ENCODE data around the gene SKAP1. TPM values are rescaled to one million over a fixed set of nuclear protein-coding genes. Genes with fewer than 3 reads are reported as not detected.

SKAP1 gene
- total RNA-seq, 1 donor from 2014 or later, result 0.69 TPM

- Mint-ChIP-seq H3K9me3 (ENCODE audit: low read depth) (no peaks in the 10 kb centered on the region), H3K4me3 (ENCODE audit: low read depth) (no peak overlapping the region), H3K27me3 (peaks cover 13% of the 10 kb centered on the region), H3K27ac (peak overlapping the region; percentile 73), H3K4me1 (ENCODE audit: low read depth) (peaks cover 15% of the 10 kb centered on the region), H3K36me3 (ENCODE audit: insufficient read depth) (no peaks in the 10 kb centered on the region)
- TF ChIP-seq CTCF (IDR thresholded peaks at IDR 0.05; ENCODE audit: unreplicated experiment), result no peak
- no peak for DNase-seq (ENCODE audit: low spot score, unreplicated experiment)
Measured at GRCh38 chr17:48472411-48473281, 42.6 kb upstream of the SKAP1 start.

- Mint-ChIP-seq H3K4me1 (ENCODE audit: low read depth) (peaks cover 15% of the 10 kb centered on the region), H3K4me3 (ENCODE audit: low read depth) (no peak overlapping the region), H3K27me3 (peaks cover 11% of the 10 kb centered on the region), H3K27ac (peak overlapping the region; percentile 11), H3K36me3 (ENCODE audit: insufficient read depth) (no peaks in the 10 kb centered on the region), H3K9me3 (ENCODE audit: low read depth) (no peaks in the 10 kb centered on the region)
- TF ChIP-seq CTCF (IDR thresholded peaks at IDR 0.05; ENCODE audit: unreplicated experiment), result peak; percentile 33
- DNase-seq (ENCODE audit: low spot score, unreplicated experiment), result no peak
Measured at GRCh38 chr17:48471817-48472410, 41.9 kb upstream of the SKAP1 start.

GRCh38 chr17:48470388-48471034, 40.5 kb upstream of the SKAP1 start:
- Mint-ChIP-seq H3K27me3 (peaks cover 14% of the 10 kb centered on the region), H3K27ac (no peak overlapping the region), H3K36me3 (ENCODE audit: insufficient read depth) (no peaks in the 10 kb centered on the region), H3K4me1 (ENCODE audit: low read depth) (peaks cover 15% of the 10 kb centered on the region), H3K4me3 (ENCODE audit: low read depth) (no peak overlapping the region), H3K9me3 (ENCODE audit: low read depth) (no peaks in the 10 kb centered on the region)
- TF ChIP-seq CTCF (IDR thresholded peaks at IDR 0.05; ENCODE audit: unreplicated experiment), result no peak
- no peak for DNase-seq (ENCODE audit: low spot score, unreplicated experiment)

- no peaks in the 10 kb centered on the region for H3K9me3 Mint-ChIP-seq (ENCODE audit: low read depth)
- H3K27me3 Mint-ChIP-seq, result peaks cover 17% of the 10 kb centered on the region
Measured at GRCh38 chr17:48469227-48469626, 39.2 kb upstream of the SKAP1 start.

More at GRCh38 chr17:48469227-48469626, 39.2 kb upstream of the SKAP1 start:
- DNase-seq (ENCODE audit: low spot score, unreplicated experiment), result no peak
- Mint-ChIP-seq H3K27ac (no peak overlapping the region), H3K4me3 (ENCODE audit: low read depth) (no peak overlapping the region), H3K36me3 (ENCODE audit: insufficient read depth) (no peaks in the 10 kb centered on the region), H3K4me1 (ENCODE audit: low read depth) (peaks cover 15% of the 10 kb centered on the region)
- TF ChIP-seq CTCF (IDR thresholded peaks at IDR 0.05; ENCODE audit: unreplicated experiment), result no peak

Measured in progenitor cell of endocrine pancreas (in vitro differentiated cells).